Upper lobe of right lung (tissue), 1 donor: ENCODE measurements around the gene CNN2. TPM values are rescaled to one million over a fixed set of nuclear protein-coding genes. Genes with fewer than 3 reads are reported as not detected.

ENCODE experiments used
- ATAC-seq: fragments of 200-7000 bp; cut with Tn5 transposase; one replicate; pipeline ENCODE4 v1.9.1; 2020; ENCODE audit warnings: mild to moderate bottlenecking, moderate library complexity
- DNase-seq: peaks from one replicate; pipeline ENCODE4 v3.0.0-alpha.2; 2020
- H3K27ac ChIP-seq: fragments of 200-600 bp; one replicate; pipeline ENCODE4 v1.8.0; 2022
- H3K27me3 ChIP-seq: fragments of 200-600 bp; one replicate; pipeline ENCODE4 v1.8.0; 2022; ENCODE audit warnings: mild to moderate bottlenecking
- H3K36me3 ChIP-seq: fragments of 200-600 bp; one replicate; pipeline ENCODE4 v1.8.0; 2022
- H3K4me1 ChIP-seq: fragments of 200-600 bp; one replicate; pipeline ENCODE4 v1.8.0; 2022
- H3K4me3 ChIP-seq: fragments of 200-600 bp; one replicate; pipeline ENCODE4 v1.8.0; 2022; ENCODE audit warnings: mild to moderate bottlenecking
- H3K9me3 ChIP-seq: fragments of 200-600 bp; one replicate; pipeline ENCODE4 v1.8.0; 2022
- intact Hi-C: fragments of 100-400 bp; cut with DNase I; formaldehyde crosslinking; loops from one replicate; pipeline ENCODE4 v1.11.0; 2022
- long read RNA-seq: library from polyadenylated mRNA; unstranded; transcript quantifications from one replicate; pipeline ENCODE4 v2.0.0, GENCODE V29; 2021
- total RNA-seq: library from RNA; stranded (reverse); fragmentation: NEBNext Ultra II Directional; extraction: Animal tissue kit (Norgen Biotek cat#: 25700); gene quantifications from one replicate; pipeline ENCODE4 v1.2.1, GENCODE V29; 2021
- TF ChIP-seq, protein P1 (sequence below): fragments of 200-600 bp; IDR thresholded peaks from one replicate; pipeline ENCODE4 v1.8.0; 2022; ENCODE audit warnings: antibody characterized with exemption
- donor health status: DM: no; HTN: yes; CAD: no; lungs with severe emphysema.

Gene CNN2
- total RNA-seq: 220 TPM
- long read RNA-seq, transcript CNN2-206 (1 exons, 2,266 nt): minor isoform, 34 of 237 reads
- long read RNA-seq, transcript CNN2-201 (7 exons, 2,179 nt): major isoform, 175 of 237 reads
- long read RNA-seq, partial matches to known transcripts: 15 of 237 reads
- long read RNA-seq, other reads (novel, unspliced or antisense): 9 of 237 reads

DNA sequence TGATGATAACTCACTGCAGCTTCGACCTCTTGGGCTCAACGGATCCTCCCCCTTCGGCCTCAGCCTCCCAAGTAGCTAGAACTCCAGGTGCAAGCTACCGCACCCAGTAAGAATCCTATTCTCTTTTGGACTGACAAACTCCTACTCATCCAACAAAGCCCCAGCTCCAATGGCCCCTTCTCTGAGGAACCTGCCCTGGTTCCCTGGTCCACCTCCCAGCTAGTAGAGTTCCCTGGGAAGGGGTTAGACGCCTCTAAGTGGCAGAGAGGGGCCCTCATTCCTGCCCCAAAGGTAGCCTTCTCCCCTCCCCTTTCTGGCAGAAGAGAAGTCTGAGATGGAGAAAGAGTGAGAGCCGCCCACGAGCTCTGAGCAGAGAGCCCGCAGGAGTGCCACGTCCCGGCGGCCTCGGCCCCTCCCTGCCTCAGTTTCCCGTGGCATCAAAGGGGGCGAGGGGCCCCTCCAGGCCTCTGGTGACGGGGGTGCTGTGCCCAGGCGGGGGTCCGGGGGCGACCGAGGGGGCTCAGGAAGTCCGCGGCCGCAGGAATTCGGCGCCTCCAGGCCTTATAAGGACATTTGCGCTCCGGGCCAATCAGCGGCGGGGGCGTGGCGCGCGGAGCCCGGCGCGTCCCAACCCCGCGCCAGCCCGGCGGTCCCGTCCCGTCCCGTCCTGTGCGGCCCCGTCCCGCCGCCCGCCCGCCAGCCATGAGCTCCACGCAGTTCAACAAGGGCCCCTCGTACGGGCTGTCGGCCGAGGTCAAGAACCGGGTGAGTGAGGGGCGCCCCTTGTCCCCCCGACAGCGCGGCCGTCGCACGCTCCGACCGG lies at the start of gene CNN2:
Gene CNN2 (plus strand): TSS at position 649 of the 823 bp plus-strand sequence. CDS start 54 bp downstream, at position 703.
- DNase-seq (peak; percentile 93), ATAC-seq (peak; percentile 82)
- H3K4me3 ChIP-seq: peak within 1 kb of the TSS; percentile 97
- TF ChIP-seq, protein P1, sequence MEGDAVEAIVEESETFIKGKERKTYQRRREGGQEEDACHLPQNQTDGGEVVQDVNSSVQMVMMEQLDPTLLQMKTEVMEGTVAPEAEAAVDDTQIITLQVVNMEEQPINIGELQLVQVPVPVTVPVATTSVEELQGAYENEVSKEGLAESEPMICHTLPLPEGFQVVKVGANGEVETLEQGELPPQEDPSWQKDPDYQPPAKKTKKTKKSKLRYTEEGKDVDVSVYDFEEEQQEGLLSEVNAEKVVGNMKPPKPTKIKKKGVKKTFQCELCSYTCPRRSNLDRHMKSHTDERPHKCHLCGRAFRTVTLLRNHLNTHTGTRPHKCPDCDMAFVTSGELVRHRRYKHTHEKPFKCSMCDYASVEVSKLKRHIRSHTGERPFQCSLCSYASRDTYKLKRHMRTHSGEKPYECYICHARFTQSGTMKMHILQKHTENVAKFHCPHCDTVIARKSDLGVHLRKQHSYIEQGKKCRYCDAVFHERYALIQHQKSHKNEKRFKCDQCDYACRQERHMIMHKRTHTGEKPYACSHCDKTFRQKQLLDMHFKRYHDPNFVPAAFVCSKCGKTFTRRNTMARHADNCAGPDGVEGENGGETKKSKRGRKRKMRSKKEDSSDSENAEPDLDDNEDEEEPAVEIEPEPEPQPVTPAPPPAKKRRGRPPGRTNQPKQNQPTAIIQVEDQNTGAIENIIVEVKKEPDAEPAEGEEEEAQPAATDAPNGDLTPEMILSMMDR: no peak
- H3K4me1 ChIP-seq: peaks cover 36% of the 10 kb centered on the region
- H3K36me3 ChIP-seq: no peaks in the 10 kb centered on the region
- H3K9me3 ChIP-seq: no peaks in the 10 kb centered on the region
- no peaks in the 10 kb centered on the region for H3K27me3 ChIP-seq
- intact Hi-C loops: no loop called here
- peak within 1 kb of the TSS; percentile 98 for H3K27ac ChIP-seq

DNA sequence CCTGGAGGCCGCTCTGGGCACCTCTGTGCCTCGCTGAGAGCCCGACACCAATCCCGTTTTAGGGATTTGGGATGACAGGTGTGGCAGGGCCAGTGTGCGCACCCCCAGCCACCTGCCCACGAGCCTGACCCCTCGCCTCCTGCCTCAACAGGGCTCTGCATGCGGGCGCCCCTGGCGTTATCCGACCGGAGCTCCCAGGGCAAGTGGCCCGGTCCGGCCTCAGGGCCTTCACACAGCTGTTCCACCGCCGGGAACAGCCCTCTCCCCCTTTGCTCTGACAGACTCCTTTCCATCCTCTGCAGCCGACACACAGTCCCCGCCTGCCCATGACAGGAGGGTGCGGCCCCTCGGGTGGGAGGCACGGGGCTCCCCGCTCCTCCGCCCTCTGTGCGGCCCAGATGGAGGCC lies 49.3 kb upstream of the CNN2 start:
- DNase-seq (no peak), ATAC-seq (peak; percentile 19)
- TF ChIP-seq, protein P1: no peak
- intact Hi-C loops: no loop called here
- peaks cover 3% of the 10 kb centered on the region for H3K36me3 ChIP-seq
- no peaks in the 10 kb centered on the region for H3K27me3 ChIP-seq
- H3K27ac ChIP-seq: no peak overlapping the region
- no peaks in the 10 kb centered on the region for H3K9me3 ChIP-seq
- no peak overlapping the region for H3K4me3 ChIP-seq
- H3K4me1 ChIP-seq: no peaks in the 10 kb centered on the region

DNA sequence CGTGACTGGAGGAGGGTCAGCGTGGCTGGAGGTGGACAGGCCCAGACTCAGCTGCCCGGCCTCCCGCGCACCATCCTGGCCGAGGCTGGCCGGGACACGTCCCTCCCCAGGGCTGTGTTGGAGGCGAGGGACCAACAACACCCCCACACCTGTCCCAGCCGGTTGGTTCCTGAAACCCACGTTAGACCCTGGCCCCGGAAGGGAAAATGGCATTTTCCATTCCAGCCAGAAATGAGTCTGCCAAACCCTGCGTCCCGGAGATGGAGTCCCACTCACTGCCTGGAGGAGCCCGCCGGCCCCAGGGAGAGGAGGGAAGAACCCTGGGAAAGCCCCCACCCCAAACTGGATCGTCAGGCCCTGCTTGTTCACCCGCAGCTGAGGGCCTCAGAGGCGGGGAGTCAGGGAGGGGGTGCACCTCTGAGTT lies 47.1 kb upstream of the CNN2 start:
- intact Hi-C loops: no loop called here
- TF ChIP-seq, protein P1: no peak
- no peak for ATAC-seq
- Histone ChIP-seq H3K4me1 (peaks cover 11% of the 10 kb centered on the region), H3K4me3 (no peak overlapping the region), H3K27ac (no peak overlapping the region), H3K36me3 (no peaks in the 10 kb centered on the region), H3K9me3 (no peaks in the 10 kb centered on the region), H3K27me3 (no peaks in the 10 kb centered on the region)
- DNase-seq: no peak

DNA sequence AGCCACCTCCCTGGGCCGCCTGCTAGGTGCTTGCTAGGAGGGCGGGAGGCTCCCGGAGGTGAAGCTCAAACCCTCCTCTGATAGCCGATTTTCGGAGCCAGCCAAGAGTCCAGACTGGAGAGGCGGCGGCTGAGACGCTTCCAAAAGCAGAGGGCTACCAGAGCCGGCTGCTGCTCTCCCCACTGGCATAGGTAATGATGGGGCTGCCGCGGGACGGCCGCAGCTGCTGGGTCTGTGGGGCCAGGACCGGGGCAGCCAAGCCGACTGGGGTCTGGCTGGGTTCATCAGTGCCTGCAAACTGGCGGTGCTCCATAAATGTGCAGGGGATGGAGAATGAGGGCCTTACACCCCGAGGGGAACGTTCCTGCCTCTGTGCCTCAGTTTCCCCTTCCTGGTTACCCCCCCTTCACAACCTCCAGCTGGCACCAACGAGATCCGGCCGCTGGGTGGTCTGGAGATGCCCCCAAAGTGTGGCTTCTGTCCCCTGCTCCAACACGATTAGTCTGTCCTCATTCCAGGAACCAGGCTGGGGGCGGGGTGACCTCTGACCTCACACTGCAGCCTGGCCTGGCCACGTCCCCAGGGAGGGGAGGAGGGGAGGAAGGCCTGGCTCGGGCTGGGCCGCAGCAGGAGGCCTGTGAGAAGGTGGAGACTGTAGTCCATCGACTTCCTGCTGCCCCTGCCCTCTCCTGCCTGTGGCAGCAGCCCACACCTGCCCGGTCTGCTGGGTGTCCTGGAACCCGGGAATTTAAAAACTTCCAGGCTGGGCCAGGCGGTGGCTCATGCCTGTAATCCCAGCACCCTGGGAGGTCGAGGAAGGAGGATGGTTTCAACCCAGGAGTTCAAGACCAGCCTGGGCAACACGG lies 46.0 kb upstream of the CNN2 start:
- H3K27me3 ChIP-seq: no peaks in the 10 kb centered on the region
- intact Hi-C loops: loop anchor here (5.0 to 10.0 kb wide), 2 partner anchors 58 to 216 kb away; no protein-coding TSS in a partner anchor
- TF ChIP-seq, protein P1: no peak
- ATAC-seq (no peak), DNase-seq (no peak)
- no peaks in the 10 kb centered on the region for H3K36me3 ChIP-seq
- no peaks in the 10 kb centered on the region for H3K9me3 ChIP-seq
- no peak overlapping the region for H3K4me3 ChIP-seq
- peaks cover 19% of the 10 kb centered on the region for H3K4me1 ChIP-seq
- H3K27ac ChIP-seq: no peak overlapping the region

DNA sequence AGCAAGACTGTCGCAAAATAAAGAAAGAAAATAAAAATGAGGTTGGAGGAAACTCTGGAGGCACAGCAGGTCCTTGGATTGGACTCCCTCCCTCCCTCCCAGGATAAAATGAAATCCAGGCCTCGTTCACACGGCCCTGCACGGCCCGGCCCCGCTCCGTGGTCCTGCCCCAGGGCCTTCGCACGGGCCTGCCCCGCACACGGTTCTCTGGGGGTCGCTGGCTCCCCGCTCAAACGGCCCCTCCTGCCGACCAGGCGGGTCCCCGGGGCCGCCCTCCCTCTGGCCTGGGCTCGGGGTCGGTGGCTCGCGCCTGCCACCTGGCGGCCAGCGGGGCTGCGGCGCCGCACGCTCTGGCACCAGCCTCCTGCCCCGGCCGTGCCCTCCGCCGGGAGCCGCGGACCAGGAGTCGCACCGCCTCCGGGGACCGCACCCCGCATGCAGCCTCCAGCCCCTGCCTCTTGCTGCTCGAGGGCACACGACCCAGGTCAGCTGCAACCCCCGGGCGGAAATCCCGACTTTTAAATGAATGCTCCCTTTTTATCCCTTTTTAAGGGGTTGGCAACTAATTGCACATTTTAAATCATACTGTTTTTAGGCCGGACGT lies 43.7 kb upstream of the CNN2 start:
- Histone ChIP-seq H3K27me3 (no peaks in the 10 kb centered on the region), H3K4me1 (peaks cover 20% of the 10 kb centered on the region), H3K4me3 (peak overlapping the region; percentile 29), H3K9me3 (no peaks in the 10 kb centered on the region), H3K36me3 (peaks cover 6% of the 10 kb centered on the region), H3K27ac (peak overlapping the region; percentile 30)
- intact Hi-C loops: loop anchor here (5.0 to 10.0 kb wide), 2 partner anchors 60 to 218 kb away; no protein-coding TSS in a partner anchor
- ATAC-seq: peak; percentile 91
- TF ChIP-seq, protein P1: peak; percentile 90
- DNase-seq: peak; percentile 88
